C4-2B (cell line): Measurements from ENCODE around the gene LGALS7B.
A peak's percentile ranks its signal among the peaks of the same experiment; 100 is the strongest.

Source experiments
- H3K27ac ChIP-seq: fragments of 450-650 bp; 2 replicates; pipeline ENCODE4 v1.5.1; 2017
- CTCF ChIP-seq: fragments of 450-650 bp; conservative IDR thresholded peaks from 2 replicates; pipeline ENCODE4 v1.5.1; 2017; ENCODE audit warnings: mild to moderate bottlenecking
- ZFX ChIP-seq: fragments of 450-650 bp; IDR thresholded peaks from 2 replicates; pipeline ENCODE4 v1.6.1; 2017

Gene LGALS7B

DNA sequence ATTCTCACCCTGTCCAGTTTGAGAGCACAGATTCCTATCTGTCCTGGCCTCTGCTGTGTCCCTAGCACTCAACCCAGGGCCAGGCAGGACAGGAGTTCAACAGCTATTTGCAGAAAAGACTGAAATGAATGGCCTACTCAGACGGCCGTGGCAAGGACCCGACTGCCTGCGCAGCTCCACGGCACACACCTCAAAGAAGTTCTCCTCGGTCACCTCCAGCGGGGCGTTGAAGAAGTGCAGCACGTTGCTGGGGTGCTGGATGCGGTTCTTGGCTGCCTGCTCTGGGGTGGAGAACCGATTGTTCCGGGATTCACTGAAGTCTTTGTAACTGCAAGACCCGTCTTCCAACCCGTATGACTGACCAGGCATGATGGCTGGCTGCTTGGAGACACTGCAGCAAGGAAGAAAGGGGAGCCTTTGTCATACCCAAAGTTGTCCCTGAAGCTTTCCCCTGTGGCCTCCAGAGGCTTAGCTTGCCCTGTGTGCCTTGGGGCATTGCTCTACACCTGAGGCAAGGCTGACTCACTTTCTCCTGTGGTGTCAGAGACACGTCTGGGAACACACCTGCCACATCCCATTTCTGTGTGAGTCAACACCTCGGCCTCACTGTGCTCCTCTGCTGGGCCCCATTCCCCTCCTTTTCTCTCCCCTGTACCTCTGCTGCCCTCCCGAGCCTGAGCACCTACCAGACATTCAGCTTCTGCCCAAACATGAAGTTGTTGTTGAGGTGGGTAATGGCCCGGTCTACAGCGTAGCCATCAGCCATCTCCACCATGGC is 49.4 kb downstream of the LGALS7B start:
- peak overlapping the region; percentile 98 for H3K27ac ChIP-seq
- TF ChIP-seq ZFX (no peak), CTCF (no peak; the same call in 1 of the 2 replicates)

DNA sequence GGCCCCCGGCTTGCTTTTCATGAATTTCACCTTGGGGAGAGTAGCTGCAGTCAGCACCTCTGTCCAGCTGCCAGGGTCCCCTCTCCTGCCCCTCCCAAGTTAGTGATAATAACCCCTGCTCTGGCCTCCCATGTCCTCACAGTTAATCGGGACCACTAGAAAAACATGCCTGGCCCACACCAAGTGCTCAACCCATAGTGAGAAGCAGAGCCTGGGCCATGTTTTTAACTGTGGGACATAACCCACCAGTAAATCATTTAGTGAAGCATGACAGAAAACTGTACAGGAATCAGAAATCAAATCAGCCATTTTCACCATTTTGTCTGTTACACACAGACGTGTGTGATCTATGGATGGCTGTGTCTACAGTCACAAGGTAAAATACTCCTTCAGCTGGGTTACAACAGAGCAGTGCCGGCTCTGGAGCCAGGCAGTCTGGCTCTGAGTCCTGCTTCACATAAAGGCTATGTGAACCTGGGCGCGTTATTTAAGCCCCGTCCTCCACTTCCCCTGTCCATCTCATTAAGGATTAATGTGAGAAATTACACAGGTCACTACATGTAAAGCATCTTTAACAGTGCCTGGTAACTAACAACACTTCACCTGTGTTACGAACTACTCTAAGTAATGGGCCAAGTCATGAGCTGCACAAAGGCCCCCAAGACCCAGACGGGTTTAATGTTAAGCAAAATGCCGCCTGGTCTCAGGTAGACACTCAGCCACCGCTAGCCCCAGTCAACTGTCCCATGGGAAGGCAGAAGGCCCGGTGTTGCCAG is 50.2 kb downstream of the LGALS7B start:
- peak overlapping the region; percentile 98 for H3K27ac ChIP-seq
- TF ChIP-seq CTCF: no peak

DNA sequence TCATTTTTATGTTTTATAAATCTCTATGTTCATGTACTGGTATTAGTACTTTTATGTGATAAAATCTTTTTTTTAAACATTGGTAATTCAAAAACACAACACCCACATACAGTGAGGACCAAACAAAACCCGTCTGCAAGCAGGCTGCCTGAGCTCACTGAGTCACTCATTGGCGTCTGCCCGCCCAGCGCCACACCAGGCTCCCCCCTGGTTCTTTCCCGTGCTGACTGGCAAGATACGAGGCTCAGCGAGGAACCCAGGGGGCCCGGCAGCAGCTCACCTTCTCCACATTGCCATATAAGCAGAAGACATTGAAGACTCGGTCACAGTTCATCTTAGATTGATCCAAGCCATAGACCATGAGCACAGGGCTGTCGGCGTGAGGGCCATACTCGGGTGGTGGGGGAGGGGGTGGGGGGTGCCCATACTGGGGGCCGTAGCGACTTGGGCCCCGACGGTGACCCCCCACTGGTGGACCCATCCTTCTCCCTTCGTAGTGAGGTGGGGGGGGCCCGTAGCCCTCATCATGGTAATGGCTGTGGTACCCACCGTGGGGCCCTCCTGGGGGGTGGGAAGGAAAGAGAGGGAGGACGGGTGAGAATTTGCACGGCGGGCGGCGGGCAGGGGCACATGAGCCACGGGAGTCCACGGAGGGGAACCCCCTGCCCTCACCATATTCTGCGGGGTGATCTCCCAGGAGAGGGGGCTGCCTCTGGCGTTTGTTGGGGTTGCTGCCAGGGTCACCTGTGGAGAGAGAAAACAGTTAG is 51.0 kb downstream of the LGALS7B start:
- H3K27ac ChIP-seq: peak overlapping the region; percentile 98
- TF ChIP-seq CTCF (no peak), ZFX (no peak)

DNA sequence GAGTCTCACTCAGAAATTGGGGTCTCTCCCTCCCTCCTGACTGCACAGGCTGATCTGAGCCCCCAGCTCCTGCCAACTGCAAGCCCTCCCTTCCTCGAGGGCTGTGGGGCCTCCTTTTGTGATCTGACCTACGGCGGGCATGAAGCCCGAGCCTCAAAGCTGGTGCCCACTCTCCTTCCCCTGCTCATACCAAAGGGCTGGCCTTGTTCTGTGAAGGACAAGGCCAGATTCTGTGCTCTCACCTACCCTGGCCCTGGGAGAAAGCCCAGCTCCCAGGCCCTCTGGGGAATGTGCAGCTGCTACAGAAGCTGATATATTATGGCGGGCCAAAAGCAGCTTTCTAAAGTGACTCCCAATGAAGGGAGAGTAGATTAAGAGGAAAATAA is 51.6 kb downstream of the LGALS7B start:
- H3K27ac ChIP-seq: peak overlapping the region; percentile 98
- TF ChIP-seq CTCF (no peak), ZFX (no peak)
